Measurements from ENCODE around the gene SHC3.

DNA sequence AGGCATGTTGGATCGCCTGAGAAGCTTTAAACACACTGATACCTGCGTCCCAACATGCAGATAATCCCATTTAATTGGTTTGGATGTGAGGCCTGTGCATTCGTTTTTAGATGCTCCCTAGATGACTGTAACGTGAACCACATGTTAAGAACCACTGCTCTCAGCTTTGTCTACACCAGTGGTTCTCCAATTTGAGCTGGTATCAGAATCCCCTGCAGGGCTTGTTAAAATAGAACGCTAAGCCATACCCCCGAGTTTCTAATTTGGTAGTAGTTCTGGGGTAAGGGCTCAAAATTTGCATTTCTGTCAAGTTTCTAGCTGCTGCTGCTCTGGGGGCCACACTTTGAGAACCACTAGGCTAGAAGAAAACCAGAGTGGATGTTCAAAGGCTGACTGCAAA, 112.7 kb downstream of the SHC3 start:
- TF ChIP-seq EZH2phosphoT487 (IDR thresholded peaks at IDR 0.05; ENCODE audit: insufficient read depth, low read depth) (no peak), EZH2 (IDR thresholded peaks at IDR 0.05; ENCODE audit: insufficient read depth, poor library complexity, severe bottlenecking) (no peak)
